Omental fat pad (tissue), 4 donors: ENCODE measurements around the gene LZTS3. TPM values are rescaled to one million over a fixed set of nuclear protein-coding genes. Genes with fewer than 3 reads are reported as not detected.
"Not testable (repeated sequence)": the region's sequence is repeated elsewhere in the genome, so short reads cannot be mapped to it uniquely, and the experiment has no call there.

Experiments used
- ATAC-seq: fragments of 150-250 bp; one replicate; pipeline ENCODE4 v1.9.1; 2016; ENCODE audit warnings: mild to moderate bottlenecking, moderate library complexity; ENCODE audit not compliant: low FRiP score
- DNase-seq: peaks from one replicate; pipeline ENCODE4 v3.0.0-alpha.2; 2019; ENCODE audit warnings: low spot score
- total RNA-seq, 4 donors: library from RNA; depleted of rRNA; stranded (reverse); fragments of >200 nt; gene quantifications; one replicate each; pipeline ENCODE4 v1.1.0, GENCODE V29; 2016
- TF ChIP-seq, protein P1 (sequence below), 3 donors: fragments of 450-650 bp; IDR thresholded peaks; one replicate each; pipeline ENCODE4 v1.5.1; 2016 to 2017; ENCODE audit warnings: antibody characterized with exemption in 3 of 3, mild to moderate bottlenecking in 3 of 3, moderate library complexity in 2 of 3

The LZTS3 gene
- total RNA-seq, 4 donors from 2014 or later = 5.5 to 8.5 (median 8.0) TPM

DNA sequence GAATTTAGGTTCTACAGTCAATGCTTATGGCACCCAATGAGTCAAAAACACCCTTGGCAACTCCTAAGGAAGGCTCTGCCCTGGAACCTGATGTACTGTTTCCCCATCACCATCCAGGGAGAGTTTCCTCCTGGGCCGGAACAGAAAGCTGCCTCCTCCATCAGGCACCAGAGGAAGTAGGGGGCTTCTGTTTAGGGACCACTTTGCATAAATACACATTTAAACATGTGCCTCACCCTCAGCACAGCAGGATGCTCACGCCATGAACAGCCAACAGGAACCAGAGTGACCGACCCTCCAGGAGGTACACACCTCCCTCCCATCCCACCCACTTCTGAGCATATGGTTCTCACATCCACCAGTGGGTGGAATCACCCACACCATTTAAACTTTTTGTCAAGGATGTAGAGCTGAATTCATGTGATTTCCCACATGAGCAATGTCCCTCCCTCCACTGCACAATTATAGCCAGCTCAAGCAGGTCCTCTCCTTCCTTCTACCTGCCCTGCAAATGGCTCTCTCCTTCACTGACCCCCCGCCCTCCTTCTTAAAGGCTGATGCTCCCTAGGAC, 16.3 kb upstream of the LZTS3 start:
- ATAC-seq (no peak), DNase-seq (no peak)
- TF ChIP-seq, protein P1, sequence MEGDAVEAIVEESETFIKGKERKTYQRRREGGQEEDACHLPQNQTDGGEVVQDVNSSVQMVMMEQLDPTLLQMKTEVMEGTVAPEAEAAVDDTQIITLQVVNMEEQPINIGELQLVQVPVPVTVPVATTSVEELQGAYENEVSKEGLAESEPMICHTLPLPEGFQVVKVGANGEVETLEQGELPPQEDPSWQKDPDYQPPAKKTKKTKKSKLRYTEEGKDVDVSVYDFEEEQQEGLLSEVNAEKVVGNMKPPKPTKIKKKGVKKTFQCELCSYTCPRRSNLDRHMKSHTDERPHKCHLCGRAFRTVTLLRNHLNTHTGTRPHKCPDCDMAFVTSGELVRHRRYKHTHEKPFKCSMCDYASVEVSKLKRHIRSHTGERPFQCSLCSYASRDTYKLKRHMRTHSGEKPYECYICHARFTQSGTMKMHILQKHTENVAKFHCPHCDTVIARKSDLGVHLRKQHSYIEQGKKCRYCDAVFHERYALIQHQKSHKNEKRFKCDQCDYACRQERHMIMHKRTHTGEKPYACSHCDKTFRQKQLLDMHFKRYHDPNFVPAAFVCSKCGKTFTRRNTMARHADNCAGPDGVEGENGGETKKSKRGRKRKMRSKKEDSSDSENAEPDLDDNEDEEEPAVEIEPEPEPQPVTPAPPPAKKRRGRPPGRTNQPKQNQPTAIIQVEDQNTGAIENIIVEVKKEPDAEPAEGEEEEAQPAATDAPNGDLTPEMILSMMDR (IDR thresholded peaks at IDR 0.05) = no peak

DNA sequence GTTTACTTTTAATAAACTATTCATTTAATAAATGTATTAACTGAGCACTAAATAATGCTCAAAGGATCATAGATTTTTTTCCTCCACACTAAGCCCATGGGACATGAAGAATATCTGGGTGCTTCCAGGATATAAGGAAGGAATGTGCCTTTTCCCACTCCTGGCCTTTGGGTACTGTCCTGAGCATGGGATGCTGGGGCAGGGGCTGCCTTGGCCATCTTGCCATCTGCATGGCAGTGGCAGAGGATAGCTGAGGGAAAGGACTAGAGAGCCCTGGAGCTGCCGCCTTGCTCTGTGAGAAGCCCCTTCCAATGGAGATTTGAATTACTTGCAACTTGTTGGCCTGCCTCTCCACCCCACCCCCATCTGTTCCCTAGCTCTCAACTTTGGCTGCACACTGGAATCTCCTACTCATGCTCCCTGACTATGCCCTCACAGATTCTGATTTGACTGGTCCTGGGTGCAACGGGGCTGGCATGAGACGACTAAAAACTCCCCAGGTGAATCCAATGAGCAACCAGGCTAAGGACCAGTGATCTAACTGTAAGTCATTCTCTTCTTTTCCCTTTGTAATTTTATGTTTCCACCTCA, 15.6 kb upstream of the LZTS3 start:
- ATAC-seq (no peak), DNase-seq (no peak)
- TF ChIP-seq, protein P1 (IDR thresholded peaks at IDR 0.05) = no peak

DNA sequence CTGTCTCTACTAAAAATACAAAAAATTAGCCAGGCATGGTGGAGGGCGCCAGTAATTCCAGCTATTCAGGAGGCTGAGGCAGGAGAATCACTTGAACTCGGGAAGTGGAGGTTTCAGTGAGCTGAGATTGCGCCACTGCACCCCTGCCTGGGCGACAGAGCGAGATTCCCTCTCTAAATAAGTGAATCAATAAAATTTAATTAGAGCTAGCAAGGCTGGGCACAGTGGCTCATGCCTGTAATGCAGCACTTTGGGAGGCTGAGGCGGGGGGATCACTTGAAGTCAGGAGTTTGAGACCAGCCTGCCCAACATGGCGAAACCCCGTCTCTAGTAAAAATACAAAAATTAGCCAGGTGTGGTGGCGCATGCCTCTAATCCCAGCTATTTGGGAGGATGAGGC, 14.5 kb upstream of the LZTS3 start:
- ATAC-seq, DNase-seq: not testable (repeated sequence)

DNA sequence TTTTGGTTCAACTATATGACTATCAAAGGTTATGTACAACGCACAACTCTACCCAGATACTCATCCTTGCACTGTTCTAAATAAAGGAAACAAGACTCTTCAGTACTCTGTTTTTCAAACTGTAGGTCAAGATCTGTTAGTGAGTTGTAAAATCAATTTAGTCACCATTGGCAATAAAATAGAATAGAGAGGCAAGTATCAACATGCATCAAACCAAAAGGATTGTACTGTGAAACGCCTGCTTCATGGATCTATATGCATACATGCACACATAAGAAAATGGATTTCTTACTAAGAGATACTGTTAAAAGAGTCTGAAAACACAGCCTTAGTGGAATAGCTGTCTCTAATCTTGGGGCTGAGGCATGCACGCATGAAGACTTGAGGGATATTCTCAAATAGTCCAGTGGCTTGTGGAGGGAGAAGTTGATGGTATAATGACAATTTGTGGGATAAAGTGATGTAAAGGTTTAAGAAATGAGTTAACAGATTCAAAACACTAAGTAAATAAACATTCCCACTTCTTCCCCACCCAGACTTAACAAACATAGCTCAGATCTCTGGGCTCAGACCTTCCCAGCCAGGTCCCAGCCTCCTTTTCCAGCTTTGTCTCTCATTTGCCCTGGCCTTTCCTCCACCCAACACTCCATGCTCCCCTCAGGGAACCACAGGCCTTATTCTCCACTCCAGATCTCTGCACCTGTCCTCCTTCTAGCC, 10.7 kb upstream of the LZTS3 start:
- DNase-seq (no peak), ATAC-seq (no peak)
- TF ChIP-seq, protein P1 (IDR thresholded peaks at IDR 0.05) = no peak

DNA sequence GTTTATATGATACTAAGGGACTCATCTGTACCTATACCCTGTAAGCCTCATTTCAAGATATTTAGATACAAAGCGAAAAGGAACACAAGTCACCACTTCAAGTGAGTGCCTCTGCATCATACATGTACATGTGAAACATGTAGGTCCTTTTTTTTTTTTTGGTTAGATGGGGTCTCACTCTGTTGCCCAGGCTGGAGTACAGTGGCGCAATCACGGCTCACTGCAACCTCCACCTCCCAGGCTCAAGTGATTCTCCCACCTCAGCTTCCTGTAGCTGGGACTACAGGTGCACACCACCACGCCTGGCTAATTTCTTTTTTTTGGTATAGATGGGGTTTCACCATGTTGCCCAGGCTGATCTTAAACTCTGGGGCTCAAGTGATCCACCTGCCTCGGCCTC, 9.1 kb upstream of the LZTS3 start:
- ATAC-seq = not testable (repeated sequence)

DNA sequence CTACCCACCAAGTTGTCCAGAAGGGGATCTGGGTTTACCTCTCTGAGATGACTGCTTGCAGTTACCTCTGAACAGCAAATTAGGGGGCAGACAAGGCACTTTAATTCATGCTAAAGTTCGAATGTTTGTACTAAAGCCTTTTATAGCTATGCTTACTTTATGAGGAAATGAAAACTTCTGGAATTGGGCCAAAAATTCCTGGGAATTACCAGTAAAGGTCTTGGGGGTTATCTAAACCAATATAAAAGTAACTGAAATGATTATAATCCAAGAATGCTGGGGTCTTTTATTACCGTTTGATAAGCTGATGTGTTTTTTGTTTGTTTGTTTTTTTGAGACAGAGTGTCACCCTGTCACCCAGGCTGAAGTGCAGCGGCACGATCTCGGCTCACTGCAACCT, 7.9 kb upstream of the LZTS3 start:
- ATAC-seq = no peak
- TF ChIP-seq, protein P1 (IDR thresholded peaks at IDR 0.05) = no peak
- no peak for DNase-seq

More for the DNA sequence above, 9.1 kb upstream of the LZTS3 start:
- not testable (repeated sequence) for DNase-seq

DNA sequence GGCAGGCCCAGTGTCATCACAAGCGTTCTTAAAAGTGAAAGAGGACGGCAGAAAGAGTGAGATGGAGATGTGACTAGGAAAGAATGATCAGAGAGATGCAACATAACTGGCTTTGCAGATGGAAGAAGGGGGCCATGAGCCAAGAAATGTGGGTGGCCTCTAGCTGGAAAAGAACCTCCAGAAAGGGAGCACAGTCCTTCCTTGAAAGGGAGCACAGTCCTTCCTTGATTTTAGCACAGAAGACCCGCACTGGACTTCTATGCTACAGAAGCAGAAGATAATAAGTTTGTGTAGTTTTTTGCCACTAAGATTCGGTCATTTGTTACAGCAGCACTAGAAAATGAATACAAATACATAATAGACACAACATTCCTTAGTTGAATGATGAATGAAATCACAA, 7.0 kb upstream of the LZTS3 start:
- DNase-seq = no peak
- TF ChIP-seq, protein P1 (IDR thresholded peaks at IDR 0.05) = no peak
- ATAC-seq = no peak
